Astrocyte of the cerebellum (primary cell): ENCODE data around the gene CLTA.

Source experiments
- DNase-seq: peaks from one replicate; pipeline ENCODE4 v3.0.0-alpha.2; 2011; ENCODE audit warnings: low read depth
- H3K4me3 ChIP-seq: 2 replicates; pipeline ENCODE4 v1.5.1; 2011; ENCODE audit warnings: mild to moderate bottlenecking, low read depth, low read length, moderate library complexity
- CTCF ChIP-seq: IDR thresholded peaks from 2 replicates; pipeline ENCODE4 v1.5.1; 2012; ENCODE audit warnings: low read length, low read depth, moderate library complexity, mild to moderate bottlenecking; ENCODE audit errors: missing control alignments
- in situ Hi-C: cut with HindIII; loops from 2 replicates; pipeline ENCODE4 v1.10.0; 2017; ENCODE audit warnings: low sequenced_read_pairs

CLTA gene

GRCh38 chr9:36211510-36211909, 20.8 kb downstream of the CLTA start:
- no peak for DNase-seq
- no peak overlapping the region for H3K4me3 ChIP-seq
- TF ChIP-seq CTCF = no peak
- in situ Hi-C loops = no loop called here

- no peak overlapping the region for H3K4me3 ChIP-seq
- DNase-seq = no peak
- TF ChIP-seq CTCF = no peak
- in situ Hi-C loops = no loop called here
Observed at GRCh38 chr9:36213387-36213786, 22.7 kb downstream of the CLTA start.

- no peak for DNase-seq
- no peak for TF ChIP-seq CTCF
- in situ Hi-C loops = no loop called here
- no peak overlapping the region for H3K4me3 ChIP-seq
Observed at GRCh38 chr9:36213989-36214388, 23.3 kb downstream of the CLTA start.

GRCh38 chr9:36214571-36214970, 23.9 kb downstream of the CLTA start:
- no peak overlapping the region for H3K4me3 ChIP-seq
- no peak for DNase-seq
- in situ Hi-C loops = no loop called here
- no peak for TF ChIP-seq CTCF

- DNase-seq = no peak
- in situ Hi-C loops = no loop called here
- TF ChIP-seq CTCF = no peak
- H3K4me3 ChIP-seq = no peak overlapping the region
Observed at GRCh38 chr9:36217256-36217968, 26.7 kb downstream of the CLTA start.

- in situ Hi-C loops = no loop called here
- no peak for DNase-seq
- no peak for TF ChIP-seq CTCF
- H3K4me3 ChIP-seq = no peak overlapping the region
Observed at GRCh38 chr9:36218011-36218410, 27.3 kb downstream of the CLTA start.
